GM10266 (cell line): ENCODE measurements around the gene ENTREP1.

Experiments
- DNase-seq: peaks from one replicate; pipeline ENCODE4 v3.0.0; 2012; ENCODE audit errors: extremely low spot score
- CTCF ChIP-seq: IDR thresholded peaks from 2 replicates; pipeline ENCODE4 v1.5.1; 2012; ENCODE audit warnings: mild to moderate bottlenecking, low read depth; ENCODE audit not compliant: control insufficient read depth, insufficient read depth; ENCODE audit errors: missing control alignments

Gene ENTREP1

DNA sequence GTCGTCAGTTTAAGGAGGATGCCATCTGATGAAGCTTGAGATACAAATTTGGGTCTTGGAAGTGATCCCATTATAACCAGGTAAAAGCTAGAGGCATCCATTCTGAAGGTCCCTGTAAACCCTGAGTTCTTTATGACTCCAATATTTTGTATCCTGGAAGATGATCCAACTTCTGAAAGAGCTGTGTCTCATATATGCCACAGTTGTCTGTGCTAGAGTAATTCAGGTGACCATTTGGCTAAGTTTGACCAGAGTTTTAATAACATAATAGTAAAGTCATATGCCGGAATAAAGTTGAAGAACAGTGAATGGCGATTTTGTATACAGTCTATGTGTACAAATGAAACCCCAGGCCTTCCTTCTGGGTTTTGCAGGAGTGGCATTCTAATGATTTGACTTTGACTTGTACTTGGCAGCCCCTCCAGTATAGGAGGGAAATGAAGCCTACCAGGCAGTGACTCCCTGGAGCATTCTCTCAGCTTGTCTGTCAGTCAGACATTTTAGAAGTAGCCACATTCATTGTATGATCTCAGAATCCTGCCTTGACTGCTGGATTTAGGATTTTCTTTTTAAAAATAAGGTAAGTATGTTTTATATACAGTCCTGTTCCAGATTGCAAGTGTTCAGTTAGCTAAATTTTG lies 39.6 kb downstream of the ENTREP1 start:
- no peak for TF ChIP-seq CTCF
- no peak for DNase-seq

DNA sequence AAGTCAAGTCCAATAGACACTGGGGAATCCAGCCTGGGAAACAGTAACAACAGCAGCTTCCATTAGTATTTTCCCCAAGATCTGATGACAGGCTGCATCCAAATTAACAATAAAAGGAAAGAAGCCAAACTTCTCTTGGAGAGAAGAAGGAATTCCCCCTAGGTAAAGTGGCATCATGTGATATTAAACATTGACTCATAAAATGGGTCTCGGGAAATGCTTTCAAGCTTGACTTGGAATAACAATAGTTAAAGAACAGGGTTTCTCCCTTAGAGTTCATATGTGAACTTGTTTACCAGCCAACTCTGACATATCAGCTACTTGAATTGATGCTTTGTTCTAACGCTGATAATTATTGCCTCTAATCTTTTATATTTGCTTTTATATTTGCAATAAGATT lies 45.4 kb downstream of the ENTREP1 start:
- no peak for DNase-seq
- no peak for TF ChIP-seq CTCF

- TF ChIP-seq CTCF, result no peak
- DNase-seq, result no peak
These were observed 46.0 kb downstream of the ENTREP1 start for GRCh38 chr9:69371001-69371400.

DNA sequence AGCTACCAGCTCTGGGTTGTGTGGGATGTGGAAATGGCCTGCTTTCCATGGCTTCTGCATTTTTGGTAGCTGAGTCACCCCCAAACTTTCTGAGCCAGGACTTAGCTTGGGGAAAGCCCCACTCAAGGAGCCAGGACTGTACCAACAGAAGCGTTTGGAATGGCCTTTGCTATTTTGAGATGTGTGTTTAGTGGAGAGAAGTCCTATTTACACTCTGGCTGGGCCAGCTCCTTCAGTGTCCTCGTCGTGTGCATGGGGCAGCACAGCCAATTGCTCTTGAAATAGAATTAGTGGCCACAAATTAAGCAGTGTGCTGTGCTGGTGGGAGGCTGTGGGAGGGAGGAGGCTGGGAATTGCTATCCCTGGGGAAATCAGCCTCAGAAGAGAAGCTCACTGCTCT lies 51.6 kb downstream of the ENTREP1 start:
- TF ChIP-seq CTCF, result no peak
- DNase-seq, result no peak

- no peak for TF ChIP-seq CTCF
- no peak for DNase-seq
These were observed 52.3 kb downstream of the ENTREP1 start for GRCh38 chr9:69377291-69377690.

DNA sequence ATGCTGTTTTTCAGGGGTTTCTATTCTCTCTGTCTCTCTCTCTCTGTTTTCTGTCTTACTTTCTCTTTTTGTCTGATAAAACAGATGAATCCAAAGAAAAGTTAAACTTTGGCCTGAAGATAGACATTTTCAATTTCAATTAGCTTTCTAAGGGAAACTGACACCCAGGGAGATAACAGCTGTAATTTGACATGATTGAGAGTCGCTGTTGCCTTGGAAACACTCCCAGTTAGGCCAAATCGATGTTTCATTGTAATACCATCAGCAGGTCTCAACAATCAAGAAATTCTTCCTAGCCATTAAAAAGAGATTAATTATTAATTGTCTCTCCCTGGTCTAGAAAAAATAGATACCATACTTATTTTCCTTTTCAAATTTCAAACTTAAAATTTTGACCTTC lies 53.0 kb downstream of the ENTREP1 start:
- no peak for DNase-seq
- no peak for TF ChIP-seq CTCF

DNA sequence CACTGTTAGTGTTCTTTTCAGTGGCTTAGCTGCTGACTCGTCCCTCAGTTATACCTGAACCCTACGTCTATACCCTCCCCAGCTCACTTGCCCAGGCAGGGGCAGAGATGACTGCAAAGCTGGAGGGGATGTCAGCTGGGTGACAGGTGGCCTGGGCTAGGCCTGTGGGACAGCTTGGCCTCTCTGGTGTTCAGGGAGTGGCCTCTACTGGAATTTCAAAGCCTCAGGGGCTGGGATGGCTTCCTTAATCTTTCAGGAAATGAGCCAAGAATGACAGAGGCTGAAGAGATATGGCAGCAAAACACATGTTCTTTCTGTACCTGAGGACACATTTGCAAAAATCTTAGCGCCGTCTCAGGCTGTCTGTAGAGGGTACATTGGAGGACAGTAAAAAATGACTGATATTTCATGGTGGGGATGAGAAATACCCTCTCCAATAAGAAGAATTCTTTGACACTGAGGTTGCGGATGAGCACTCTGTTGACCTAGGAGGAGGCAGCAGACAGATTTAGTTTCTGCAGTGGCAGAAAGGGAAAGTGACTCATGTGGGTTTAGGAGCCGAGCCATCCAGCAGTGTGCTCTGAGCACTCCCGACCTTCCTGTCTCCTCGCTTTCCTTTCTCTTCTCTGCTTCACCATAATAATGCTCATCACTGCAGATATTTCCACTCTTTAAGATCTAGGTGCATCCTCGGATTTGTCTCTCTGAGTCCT lies 54.4 kb downstream of the ENTREP1 start:
- no peak for DNase-seq
- TF ChIP-seq CTCF, result no peak
